Stimulated activated CD4-positive, alpha-beta T cell treated with anti-CD3 and anti-CD28 coated beads, Interleukin-15, amount 100 ng/mL, for 24 hours (primary cell): ENCODE results near the gene DERL3.

Source experiments
- DNase-seq: peaks from one replicate; pipeline ENCODE4 v3.0.0-alpha.2; 2020

Gene DERL3

DNA sequence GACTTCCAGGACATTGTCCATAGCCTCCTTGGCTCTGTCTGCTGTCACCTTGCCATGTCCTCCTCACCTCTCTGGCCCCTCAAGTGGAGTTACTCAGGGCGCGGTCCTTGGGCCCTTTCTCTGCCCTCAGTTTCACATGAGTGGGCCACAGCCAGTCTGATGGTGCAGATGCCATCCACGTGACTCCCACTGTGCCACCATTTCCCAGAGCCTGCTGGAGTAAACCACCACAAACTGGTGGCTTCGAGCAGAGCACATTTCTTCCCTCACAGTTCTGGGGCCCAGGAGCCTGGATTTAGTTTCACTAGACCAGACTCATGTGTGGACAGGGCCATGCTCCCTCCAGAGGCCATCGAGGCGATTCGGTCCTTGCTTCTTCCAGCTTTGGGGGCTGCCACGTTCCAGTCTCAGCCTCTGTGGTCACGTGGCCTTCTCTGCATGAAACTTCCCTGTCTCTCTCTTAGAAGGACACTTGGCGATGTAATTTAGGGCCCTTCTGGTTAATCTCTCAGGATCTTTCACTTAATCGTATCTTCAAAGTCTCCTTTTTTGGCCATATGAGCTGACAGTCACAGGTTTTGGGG lies 37.5 kb downstream of the DERL3 start:
- DNase-seq = no peak

- DNase-seq = no peak
Measured at GRCh38 chr22:23800297-23801237, 38.2 kb downstream of the DERL3 start.

DNA sequence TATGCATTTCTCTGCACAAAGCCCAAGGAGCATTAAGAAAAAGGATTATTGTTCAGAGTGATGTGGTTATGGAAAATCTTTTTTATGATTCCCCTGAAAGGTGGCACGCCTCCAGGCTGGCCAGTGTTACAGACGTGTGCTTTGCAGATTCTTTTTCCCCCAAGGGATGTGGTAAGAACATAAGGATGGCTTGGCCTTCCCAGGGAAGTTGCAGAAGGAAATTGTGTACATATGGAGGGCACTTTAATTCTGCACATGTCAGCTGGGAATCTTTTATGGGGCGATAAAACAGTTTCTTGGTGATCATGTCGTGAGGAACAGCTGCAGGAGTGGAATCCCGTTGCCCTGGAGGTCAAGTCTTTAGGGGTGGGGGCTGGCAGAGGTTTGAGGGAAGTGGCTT lies 42.3 kb downstream of the DERL3 start:
- no peak for DNase-seq

DNA sequence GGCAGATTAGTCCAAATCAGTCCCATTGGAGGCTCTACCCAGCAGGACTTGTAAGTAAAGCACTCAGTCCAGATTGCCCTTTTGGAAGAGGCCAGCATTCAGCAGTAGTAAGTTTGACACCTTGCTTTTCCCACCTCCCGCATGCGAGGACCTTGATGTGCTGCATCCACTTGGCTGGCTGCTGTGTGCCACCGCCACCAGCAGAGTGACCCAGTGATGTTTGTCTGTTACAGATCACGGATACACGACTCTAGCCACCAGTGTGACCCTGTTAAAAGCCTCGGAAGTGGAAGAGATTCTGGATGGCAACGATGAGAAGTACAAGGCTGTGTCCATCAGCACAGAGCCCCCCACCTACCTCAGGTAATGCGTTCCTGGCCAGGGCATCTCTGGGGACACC lies 45.5 kb downstream of the DERL3 start:
- no peak for DNase-seq

DNA sequence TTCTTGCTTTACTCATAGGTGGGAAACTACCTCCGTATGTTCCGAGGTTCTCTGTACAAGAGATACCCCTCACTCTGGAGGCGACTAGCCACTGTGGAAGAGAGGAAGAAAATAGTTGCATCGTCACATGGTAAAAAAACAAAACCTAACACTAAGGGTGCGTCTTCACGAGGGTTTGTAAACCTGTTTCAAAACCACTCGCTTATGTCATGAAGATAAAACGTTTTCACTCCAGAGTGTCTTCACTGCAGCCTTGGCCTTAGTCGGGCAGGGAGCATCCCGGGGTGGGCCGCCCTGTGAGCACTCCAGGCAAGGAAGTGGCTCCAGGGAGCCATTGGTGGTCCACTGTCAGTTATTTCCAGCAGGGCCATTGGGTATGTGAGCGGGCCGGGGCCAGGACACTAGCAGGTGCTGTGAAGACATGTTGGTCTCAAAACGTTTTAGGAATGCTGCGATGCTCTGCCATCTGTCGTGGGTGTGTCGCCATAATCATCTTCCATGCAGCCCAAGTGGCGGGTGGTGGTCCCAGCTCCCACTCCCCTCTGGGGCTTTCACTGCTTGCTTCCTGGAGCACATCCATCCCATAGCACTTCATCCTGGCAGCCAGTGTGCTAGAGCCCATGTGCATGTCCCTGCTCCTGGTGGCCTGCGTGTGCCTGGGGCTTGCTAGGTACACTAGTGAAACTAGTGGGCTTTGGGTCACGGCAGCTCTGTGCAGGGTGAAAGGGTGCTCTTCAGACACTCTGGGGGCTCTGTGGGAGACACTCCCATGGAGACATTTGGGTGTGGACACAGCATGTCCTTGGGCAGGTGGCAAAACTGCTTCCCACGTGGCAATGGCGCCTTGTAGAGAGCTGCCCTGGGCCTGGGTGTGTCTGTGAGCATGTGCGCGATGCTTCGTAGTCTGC lies 46.8 kb downstream of the DERL3 start:
- no peak for DNase-seq

GRCh38 chr22:23790819-23791737 lies 47.7 kb downstream of the DERL3 start:
- DNase-seq = no peak

- DNase-seq = no peak
Measured at GRCh38 chr22:23789638-23790037, 49.2 kb downstream of the DERL3 start.

- no peak for DNase-seq
Measured at GRCh38 chr22:23789121-23789520, 49.7 kb downstream of the DERL3 start.

DNA sequence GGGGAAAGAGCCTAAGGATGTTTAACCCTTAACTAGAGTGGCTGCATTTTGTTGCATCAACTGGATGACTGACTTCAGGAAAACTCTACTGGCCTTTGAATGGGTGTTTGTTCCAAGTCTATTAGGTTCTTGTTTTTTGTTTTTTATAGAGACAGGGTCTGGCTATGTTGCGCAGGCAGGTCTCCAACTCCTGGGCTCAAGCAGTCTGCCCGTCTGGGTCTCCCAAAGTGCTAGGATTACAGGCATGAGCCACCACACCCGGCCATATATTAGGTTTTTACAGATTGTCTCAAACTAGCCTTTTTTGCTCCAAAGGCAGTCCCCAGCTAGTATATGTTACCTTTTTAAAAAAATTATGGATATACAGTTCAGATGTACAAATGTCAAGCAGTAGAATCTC lies 50.9 kb downstream of the DERL3 start:
- DNase-seq = no peak

DNA sequence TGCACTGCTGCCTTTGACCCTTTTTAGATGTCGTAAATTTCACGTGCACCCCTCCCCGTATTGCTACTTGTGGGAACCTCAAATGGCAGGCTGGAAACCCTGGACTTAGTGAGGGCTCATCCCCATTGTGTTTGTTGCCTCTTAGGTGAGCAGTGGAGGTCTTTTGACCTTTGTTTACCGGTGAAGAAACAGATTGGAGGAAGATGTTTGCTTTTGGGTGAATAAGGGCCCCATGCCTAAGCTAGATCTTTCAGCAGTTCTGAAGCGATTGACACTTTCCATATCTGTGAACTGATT lies 51.3 kb downstream of the DERL3 start:
- no peak for DNase-seq

DNA sequence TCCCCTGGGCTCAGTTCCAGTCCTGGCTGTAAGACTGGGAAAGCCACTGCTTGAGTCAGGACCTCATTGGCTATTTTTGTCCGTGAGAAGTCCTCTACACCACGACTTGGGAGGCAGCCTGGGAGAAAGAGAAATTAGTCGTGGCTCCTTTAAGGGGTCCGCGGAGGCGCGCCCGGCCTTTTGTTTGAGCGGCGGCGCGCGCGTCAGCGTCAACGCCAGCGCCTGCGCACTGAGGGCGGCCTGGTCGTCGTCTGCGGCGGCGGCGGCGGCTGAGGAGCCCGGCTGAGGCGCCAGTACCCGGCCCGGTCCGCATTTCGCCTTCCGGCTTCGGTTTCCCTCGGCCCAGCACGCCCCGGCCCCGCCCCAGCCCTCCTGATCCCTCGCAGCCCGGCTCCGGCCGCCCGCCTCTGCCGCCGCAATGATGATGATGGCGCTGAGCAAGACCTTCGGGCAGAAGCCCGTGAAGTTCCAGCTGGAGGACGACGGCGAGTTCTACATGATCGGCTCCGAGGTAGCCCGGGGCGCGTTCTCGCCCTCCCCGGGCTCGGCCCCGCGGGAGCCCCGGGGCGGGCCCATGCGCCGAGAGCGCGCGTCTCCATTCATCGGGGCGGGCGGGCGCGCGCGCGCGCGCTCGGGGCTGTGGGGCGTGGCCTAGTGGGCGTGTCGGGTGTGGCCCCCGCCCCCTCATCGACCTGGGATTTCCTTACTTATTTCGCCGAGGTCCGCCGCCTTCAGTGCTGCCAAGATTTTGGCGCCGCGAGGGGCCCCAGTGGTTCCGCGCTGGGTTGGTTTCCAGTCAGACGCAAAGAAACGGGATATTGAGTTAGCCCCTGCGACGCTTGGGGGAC lies 51.8 kb downstream of the DERL3 start, which contains the start of gene SMARCB1:
Gene SMARCB1 (plus strand): TSS at position 215 of the 848 bp plus-strand sequence. CDS start 204 bp downstream, at position 419.
- DNase-seq = peak; percentile 91

DNA sequence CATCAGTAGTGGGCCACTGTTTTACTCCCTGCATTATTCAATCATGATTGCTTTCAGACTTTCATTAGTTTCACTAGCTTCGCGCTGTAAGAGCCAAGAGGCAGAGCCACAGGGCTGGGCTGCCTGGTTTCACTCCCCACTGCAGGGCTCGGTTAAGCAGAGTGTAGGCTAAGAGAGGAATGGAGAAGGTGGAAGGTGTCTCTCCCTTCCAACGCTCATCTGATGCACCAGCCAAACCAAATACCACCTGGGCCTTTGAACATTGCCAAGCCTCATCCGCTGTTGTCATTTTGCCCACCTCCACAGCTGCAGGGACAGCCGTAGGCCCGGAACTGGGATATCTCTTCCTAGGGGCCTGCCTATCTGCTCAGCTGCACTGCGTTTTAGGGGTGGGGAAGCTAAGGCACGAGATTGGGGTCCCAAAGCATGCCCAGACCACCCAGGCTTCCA lies 52.5 kb downstream of the DERL3 start:
- no peak for DNase-seq
